Ramos (cell line): ENCODE data around the gene HMX1.

Source experiments
- in situ Hi-C: fragments of 300-500 bp; cut with MboI; formaldehyde crosslinking; loops from one replicate; pipeline ENCODE4 v1.14.3; 2022; ENCODE audit warnings: low sequenced_read_pairs; ENCODE audit not compliant: unreplicated experiment

The HMX1 gene

DNA sequence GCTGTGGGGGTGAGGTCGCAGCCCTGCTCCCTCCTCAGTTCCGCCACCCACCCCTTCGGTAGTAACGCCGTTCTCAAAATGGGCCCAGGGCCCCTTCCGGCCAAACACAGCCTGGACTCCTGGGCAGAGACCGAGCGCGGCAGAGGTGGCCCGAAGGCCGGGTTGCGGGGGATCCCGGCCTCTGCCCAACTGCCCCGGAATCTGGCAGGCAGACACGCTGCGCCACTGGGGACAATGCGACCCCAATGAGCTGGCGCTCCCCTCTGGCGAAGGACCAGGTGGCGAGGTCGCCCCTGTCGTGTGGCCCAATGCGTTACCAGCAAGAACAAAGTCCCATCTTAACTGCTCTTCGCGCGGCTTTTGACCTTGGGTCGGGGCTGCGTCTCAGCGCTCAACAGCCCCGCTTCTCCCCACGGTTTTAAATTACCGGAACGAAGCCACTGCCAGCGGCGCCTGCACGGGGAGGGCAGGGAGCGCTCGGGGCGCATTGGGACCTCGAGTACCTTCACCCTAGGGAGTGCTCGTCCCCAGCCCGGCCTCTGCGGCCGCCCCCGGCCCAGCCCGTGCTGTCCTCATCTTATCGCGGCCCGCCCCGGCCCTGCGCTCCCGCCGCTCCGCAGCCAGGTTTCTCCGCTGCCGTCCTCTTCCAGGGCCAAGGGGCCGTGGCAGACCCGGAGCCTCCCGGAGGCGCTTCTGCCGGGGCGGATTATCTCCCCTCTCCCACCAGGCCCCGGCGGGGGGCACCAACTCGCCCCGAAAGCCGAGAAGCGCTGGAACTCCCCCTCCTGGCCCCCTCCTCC, 22.2 kb upstream of the HMX1 start:
- in situ Hi-C loops: no loop called here

DNA sequence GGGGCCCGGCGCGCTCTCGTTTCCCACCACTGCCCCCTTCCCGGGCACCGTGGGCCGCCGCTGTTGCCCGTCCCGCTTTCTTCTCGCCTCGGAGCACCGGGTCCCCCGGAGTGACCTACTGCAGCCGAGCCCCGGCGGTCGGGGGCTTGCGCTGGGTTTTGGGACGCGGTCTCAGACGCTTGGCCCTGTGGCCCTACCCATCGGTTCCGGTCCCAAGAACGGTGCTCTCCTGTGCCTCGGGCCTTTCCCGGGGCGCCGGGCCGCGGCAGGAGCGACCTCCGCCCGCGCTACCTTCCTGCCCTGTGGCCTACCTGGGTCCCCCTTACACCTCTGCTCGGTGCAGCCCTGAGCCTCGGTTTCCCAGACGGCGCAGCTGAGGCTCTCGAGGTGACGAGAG, 21.6 kb upstream of the HMX1 start:
- in situ Hi-C loops: no loop called here

DNA sequence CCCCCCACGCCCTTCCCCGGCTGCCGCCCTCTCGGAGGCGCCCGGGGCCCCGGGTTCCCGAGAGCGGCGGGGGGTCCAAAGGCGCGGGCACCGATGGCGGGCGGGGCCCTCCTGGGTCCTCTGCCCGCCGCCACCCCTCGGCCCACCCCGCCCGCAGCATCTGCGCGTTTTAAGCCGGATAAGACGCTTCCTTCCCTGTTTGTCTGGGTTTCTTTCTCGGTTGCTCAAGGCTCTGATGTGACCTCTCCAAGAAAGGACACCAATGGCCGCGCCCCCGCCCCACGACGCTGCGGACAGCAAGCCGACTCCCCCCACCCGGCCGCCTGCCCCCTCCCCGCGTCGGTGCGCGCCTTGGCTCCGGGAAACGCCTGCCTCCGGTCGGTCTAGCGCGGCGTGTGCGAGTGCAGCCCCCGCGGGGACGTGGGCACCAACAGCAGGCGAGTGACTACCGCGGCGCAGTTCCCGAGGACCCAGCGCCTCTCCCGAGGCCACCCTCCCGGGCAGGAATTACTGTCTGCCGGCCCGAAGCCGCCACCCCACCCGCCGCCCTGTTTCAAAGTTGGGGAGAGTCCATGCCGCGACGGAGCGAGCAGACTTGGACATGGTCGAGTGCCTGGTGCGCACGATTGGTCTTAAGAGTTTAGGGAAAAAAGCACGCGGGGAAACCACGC, 21.1 kb upstream of the HMX1 start:
- in situ Hi-C loops: no loop called here

DNA sequence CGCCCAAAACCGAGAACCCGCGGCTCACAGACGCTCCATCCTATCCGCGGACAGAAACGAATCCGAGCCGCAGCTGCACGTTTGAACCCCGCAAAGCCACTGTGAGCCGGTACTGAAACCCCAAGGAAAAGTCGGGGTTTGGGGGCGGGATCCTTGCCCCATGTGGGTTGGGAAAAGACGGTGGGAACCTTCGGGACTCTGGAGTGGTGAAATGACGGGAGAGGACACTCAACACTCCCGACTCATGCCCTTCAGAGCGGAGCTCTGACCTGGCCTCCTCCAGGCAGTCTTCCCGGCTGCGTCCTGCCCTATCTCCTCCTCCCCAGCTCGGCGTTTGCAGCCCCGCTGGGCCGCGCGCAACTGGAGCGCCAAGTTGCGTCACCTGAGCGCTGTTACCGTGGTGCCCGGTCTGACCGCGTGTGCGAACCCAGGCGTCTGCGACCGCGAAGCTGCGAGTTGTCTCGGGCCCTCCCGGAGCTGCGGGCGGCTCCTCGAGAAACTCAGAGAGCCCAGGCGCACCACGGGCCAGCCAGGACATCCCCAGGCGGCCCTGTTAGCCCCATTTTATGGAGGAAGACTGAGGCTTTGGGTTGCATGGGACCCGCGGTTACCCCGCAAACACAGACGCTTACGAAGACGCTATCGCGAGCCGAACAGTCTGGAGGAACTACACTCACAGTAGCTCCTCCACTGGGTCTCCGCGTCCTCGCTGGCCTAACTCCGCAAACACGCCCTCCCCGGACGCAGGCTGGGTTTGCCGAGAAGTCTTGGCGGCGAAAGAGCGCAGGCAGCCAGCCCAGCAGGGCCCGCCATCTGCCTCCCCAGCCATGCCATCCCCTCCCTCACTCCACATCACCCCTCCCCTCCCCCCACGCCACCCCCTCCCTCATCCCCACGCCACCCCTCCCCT, 20.3 kb upstream of the HMX1 start:
- in situ Hi-C loops: no loop called here

DNA sequence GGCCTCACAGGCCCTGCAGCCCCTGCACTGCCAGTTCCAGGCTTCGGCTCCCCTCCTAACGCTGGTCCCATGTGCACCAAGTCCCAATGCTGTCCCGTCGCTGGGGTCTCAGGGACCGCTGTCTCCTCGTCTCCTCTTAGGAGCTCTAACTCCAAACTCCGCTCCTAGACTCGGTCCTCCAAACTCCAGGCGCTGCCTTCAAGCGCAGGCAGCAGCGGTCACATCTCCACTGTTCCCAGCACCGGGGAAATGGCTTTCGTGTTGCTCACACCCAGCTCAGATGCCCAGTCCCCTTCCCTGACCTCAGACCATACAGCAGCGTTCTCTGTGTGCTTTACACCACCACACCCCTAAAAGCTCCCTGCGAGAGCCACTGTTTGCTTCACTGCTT, 19.6 kb upstream of the HMX1 start:
- in situ Hi-C loops: no loop called here

DNA sequence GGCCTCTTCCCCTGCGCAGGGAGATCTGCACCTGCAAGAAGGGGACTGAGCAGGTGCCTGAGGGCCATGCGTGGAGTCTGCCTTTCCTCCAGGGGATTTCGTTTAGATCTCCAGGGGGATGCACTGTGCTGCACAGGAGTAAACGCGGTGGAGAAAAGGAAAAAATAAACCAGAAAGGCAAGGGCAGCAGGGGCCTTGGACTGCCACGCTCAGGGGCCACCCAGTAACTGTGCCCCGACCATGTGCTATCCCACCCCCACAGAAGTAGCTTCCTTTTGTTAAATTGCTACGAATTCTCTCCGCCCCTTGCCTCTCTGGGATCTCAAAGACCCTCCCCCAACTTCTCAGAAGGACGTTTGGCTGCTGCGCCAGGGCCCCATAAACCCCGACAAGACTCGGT, 17.2 kb upstream of the HMX1 start:
- in situ Hi-C loops: no loop called here

DNA sequence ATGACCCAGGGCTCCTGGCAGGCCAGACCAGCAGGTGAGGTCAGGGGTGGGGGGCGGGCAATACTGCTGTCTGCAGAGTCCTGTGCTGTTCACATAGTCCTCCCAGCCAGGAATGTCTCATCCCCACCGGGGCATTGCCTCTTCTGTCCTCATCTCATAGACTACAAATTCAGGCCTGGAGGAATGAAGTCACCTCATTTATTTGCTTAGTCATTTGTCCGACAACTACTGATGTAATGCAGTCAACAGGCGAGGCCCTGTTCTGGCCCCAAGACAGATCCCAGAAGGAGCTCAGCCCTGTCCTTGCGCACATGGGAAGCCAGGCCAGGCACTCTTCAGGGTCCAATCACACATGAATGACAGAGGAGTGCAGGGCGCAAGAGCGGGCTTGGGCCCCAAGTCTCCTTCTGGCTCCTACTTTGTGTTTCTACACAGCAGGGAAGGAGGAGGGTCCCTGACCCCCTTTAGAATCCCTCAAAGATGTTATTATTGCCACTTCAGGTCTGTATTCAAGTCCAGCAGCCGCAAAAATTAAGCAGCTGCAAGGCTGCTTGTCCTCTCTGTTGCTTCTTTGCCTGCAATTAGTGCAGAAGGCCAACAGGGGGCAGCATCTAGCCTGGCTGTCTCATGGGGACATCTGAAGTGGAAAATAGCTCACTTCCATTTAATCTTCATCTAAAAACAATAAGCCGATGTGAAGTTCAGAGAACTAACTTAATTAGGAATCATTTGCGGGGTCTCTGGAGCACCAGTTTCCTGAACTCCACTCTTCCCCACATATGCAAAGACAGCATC, 15.2 kb upstream of the HMX1 start:
- in situ Hi-C loops: no loop called here

DNA sequence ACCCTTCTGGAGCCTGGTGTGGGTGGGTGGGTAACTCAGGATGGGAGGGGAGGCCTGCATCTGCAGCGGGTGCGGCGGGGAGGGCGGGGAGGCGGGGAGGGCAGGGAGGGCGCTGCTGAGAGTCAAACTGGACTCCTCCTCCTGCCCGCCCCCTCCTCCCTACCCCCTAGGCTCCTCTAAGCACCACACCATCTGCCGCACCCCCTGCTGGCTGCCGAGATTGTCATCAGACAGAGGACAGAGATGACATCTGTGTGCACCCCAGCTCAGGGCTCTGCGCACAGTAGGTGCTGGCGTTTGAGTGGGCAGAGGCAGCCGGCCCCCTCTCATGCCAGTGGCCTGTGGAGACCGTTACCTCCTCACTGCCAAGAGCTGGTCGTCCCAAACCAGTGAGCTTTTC, 10.6 kb upstream of the HMX1 start:
- in situ Hi-C loops: no loop called here

DNA sequence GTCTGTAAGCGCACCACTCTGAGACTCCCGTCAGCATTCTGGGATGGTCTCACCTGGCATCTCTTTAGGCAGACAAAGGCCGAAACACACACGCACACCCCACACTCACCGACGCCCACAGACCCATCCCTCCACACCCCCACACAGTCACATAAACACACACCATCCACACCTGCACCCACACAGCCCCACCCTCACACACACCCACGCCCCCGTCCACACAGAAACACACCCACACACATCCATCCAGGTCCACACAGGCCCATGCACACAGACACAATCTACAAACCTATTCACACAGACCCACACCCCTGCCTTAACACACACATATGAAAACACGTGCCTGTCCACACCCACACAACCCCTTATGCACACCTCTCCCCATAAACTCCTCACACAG, 9.2 kb upstream of the HMX1 start:
- in situ Hi-C loops: no loop called here

DNA sequence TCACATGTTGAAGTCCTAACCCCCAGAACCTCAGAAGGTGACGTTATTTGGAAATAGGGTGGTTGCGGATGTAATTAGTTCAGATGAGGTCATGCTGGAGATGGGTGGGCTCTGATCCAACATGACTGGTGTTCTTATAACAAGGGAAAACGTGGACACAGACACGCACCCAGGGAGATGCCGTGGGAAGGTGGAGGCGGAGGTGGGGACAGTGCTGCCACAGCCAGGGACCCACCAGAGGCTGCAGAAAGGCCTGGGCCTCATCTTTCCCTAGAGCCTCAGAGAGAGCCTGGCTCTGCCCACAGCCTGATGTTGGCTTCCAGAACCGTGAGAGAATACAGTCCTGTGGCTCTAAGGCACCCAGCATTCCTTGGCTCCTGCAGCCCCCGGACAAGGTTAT, 7.9 kb upstream of the HMX1 start:
- in situ Hi-C loops: no loop called here

DNA sequence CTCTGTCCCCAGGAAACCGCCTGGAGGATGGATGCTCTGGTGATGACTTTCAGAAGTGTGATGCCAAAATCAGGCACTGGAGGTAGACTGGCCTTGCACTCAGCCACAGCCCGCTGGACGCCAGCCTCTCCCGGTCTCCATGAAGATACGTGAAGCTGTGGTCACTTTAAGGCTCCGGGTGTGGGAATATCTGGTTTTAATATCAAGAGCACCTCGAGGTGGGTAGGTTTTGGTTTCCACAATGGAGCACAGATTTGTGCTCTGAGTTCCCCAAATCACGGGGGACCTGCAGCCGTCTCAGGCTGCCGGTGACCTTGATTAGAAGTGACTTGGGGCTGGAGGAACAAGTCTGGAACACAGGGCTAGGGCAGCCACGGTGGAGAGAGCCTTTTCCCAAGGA, 6.8 kb upstream of the HMX1 start:
- in situ Hi-C loops: no loop called here

DNA sequence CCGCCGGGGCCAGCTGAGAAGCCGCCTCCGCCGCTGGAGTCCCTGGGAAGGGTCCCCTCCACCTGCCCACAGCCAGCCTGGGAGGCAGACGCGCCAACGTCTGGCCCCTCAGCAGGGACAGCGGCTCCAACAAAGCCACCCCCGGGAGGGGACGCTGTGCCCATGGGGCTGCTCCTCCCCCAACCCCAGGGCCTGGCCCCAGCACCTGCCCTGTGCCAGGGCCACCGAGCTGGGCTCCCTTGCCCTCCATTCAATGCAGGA, 6.1 kb upstream of the HMX1 start:
- in situ Hi-C loops: no loop called here

DNA sequence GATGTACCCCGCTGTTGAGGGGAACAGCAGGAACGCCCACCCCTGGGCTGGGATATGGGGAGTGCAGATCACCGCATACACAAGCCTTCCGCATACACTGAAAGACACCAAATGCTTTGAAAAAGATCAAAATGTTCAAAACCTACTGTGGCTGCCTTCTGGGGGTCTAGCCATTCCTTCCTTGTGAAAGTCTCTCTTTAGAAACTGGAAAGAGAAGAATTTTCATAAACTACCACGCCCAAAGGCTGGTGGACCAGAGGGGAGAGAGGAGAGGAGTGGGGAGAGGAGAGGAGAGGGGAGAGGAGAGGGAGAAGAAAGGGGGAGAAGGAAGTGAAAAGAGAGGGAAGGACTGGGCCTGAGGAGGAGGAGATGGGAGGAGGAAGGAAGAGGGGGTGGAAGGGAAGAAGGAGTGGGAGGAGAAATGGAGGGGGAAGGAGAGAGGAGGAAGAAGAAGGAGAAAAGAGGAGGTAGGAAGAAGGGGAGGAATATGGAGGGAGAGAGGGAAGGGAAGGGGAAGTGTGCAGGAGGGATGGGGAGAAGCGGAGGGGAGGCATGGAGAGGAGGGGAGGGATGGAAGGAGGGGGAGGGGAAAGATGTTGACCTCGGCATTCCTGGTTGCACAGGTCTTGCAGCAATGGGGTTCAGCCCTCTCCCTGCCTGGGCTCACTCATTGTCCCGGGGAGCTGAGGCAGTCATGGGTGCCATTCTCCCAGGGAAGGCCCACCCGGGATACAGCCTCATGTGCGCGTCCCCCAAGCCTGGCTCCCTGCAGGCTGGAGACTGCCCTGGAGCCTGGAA, 5.5 kb upstream of the HMX1 start:
- in situ Hi-C loops: no loop called here

DNA sequence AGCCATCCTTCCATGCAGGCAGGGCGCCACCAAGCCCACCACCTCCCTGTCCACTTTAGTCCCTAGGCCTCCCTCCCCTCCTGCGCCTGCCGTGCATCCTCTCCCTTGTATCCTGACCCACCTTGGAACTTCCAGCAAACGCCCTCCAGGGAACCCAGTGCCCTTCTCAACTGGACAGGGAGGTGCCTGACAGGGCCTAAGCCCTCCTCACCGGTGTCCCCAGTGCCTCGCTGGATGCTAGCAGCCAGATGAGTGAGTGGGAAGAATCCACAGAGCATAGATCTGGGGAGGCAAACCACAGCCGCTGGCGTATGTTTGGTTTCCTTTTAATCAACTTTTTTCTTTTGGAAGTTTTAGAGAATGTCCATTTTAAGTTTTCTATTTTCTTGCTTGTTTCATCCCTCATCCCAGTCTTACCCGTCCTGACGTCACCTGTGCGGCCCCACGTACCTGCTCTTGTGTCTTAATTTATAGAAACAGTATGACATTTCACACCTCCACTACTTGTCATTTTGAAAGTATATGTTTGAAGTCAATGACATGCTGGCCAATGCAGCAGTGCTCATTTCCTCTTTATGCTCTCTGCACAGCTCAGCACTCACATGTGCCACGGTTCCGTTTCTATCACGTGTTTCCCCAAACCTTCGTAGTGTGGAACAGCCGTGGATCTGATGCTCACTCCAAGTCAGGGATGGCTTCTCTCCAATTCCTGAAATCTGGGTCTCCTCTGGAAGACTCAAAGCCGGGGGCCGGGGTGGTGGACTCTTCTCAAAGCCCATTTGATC, 3.4 kb upstream of the HMX1 start:
- in situ Hi-C loops: no loop called here

DNA sequence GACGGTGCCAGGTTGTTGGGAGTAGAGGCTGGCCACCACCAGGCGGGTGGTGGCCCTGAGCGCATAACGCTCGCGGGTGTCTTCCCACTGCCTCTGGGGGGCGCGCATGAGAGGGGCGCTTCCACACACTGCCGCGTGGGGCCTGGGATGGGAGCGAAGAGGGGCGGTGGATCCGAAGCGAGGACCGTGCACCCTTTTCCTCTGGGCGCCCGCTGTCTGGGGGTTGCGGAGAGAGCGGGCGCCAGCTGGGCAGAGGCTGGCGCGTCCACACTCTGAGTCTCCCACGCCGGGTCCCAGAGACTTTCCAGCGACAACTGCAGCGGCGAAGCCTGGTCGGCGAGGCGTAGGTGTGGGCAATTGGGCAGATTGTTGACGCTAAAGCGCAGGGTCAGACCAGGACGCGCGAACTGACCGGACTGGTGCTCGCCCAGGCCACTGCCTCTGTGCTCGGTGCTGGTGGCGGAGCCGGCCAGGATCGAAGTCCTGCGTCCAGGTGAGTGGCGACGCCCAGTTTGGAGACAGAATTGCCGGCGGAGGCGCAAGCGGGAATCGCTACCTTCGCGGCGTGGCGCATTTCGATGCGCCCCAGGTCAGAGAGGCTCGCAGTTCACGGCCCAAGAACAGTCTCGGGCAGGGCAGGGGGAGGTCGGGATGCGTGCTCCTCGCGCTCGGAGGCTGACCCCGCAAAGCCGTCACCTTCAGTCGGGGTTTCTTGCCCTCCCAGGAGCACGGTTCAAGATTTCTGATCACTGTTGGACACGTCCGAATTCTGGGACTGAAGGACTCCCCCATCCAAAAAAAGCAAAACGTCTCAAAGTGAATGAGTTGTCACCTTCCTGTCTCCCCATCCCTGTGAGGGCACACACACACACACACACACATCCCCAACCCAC, 2.6 kb upstream of the HMX1 start:
- in situ Hi-C loops: no loop called here

DNA sequence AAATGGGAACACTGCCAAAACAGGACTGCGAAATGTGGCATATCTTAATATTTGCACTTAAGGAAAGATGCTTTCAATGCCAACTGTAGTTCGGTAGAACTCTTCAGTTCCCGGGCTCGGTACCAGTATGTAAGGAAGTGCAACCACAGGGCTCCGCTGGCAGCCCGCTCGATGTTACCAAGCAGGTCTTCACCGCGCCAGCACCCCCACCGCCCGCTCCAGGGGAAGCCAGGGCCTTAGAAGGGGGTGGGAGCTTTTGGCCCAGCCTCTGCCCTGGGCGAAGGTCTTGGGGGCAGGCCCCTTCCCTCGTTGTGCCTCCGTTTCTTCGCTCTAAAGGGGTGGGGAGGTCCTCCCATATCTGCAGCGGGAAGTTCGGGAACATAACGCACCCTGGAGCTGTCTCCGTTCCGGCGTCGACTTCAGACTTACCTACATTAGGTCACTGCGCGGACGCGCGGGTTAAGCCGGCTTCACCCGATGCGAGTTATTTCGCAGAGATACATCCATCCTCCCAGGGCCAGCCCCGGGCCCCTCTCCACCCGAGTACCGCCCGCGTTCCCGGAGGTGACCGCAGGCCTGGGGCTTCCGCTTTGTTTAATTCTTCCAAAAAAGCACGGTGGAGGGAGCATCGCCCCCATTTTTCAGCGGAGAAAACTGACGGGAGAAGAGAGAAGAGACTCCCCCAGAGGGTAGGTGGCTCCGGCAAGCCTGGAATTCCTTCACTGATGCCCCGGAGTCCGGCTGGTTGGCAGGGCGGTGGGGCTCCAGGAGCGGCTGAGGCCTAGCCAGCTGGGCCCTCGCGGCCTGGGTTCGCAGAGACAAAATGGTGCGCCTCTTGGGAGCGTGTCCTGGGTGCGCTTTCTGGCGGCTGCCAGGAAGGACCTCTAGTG, 1.0 kb upstream of the HMX1 start:
- in situ Hi-C loops: no loop called here
